Caco-2 (cell line): Measurements from ENCODE around the gene BUD13. TPM values are rescaled to one million over a fixed set of nuclear protein-coding genes. Genes with fewer than 3 reads are reported as not detected.

Experiments
- BruUV-seq: library from RNA; stranded (reverse); fragments of 400-500 nt; replicated peaks from 2 replicates; lab custom pipeline; 2021; lab: Mats Ljungman, UMichigan
- CTCF ChIA-PET: fragments of 300-600 bp; sonication (Branson Sonifier 250); formaldehyde crosslinking; loops from one replicate; lab custom pipeline; 2022; ENCODE audit warnings: antibody characterized with exemption; lab: Charles Lee
- POLR2A ChIA-PET: fragments of 300-600 bp; sonication (Branson Sonifier 250); formaldehyde crosslinking; loops from one replicate; lab custom pipeline; 2022; ENCODE audit warnings: antibody characterized with exemption; lab: Charles Lee
- DNase-seq, 2 experiments: peaks; one replicate each; pipeline versions ENCODE4 v3.0.0 to v3.0.0-alpha.2; 2020 to 2022
- H3K27me3 ChIP-seq: replicated peaks from 2 replicates; pipeline ENCODE4 v1.6.0; 2011; ENCODE audit warnings: low read length; ENCODE audit not compliant: control insufficient read depth, insufficient read depth
- H3K36me3 ChIP-seq: 2 replicates; pipeline ENCODE4 v1.5.1; 2011; ENCODE audit warnings: low read length; ENCODE audit not compliant: control insufficient read depth, insufficient read depth
- H3K4me1 ChIP-seq: fragments of 250-450 bp; sonication (Bioruptor Pico); 2 replicates; pipeline ENCODE4 v1.5.1; 2020; ENCODE audit warnings: mild to moderate bottlenecking
- H3K4me3 ChIP-seq: 2 replicates; pipeline ENCODE4 v1.5.1; 2011; ENCODE audit warnings: low read depth, mild to moderate bottlenecking, control low read depth, low read length
- H3K9me3 ChIP-seq: fragments of 250-450 bp; sonication (Bioruptor Pico); 2 replicates; pipeline ENCODE4 v1.5.1; 2020; ENCODE audit warnings: mild to moderate bottlenecking, moderate library complexity
- H3K27ac Mint-ChIP-seq: one replicate; pipeline ENCODE4 v1.8.0; 2022; ENCODE audit warnings: mixed read lengths; ENCODE audit not compliant: unreplicated experiment
- H3K27me3 Mint-ChIP-seq: one replicate; pipeline ENCODE4 v1.8.0; 2022; ENCODE audit warnings: mixed read lengths; ENCODE audit not compliant: insufficient read depth, unreplicated experiment
- H3K36me3 Mint-ChIP-seq: one replicate; pipeline ENCODE4 v1.8.0; 2022; ENCODE audit warnings: mild to moderate bottlenecking, mixed read lengths; ENCODE audit not compliant: insufficient read depth, unreplicated experiment
- H3K4me1 Mint-ChIP-seq: one replicate; pipeline ENCODE4 v1.8.0; 2022; ENCODE audit warnings: low read depth, mixed read lengths; ENCODE audit not compliant: unreplicated experiment
- H3K4me3 Mint-ChIP-seq: one replicate; pipeline ENCODE4 v1.8.0; 2022; ENCODE audit warnings: mild to moderate bottlenecking, moderate library complexity, mixed read lengths; ENCODE audit not compliant: unreplicated experiment
- H3K9me3 Mint-ChIP-seq: one replicate; pipeline ENCODE4 v1.8.0; 2022; ENCODE audit warnings: mixed read lengths; ENCODE audit not compliant: unreplicated experiment
- intact Hi-C: fragments of 100-400 bp; cut with micrococcal nuclease; formaldehyde crosslinking; loops from one replicate; pipeline ENCODE4 v1.10.0; 2022; ENCODE audit not compliant: unreplicated experiment
- total RNA-seq: library from RNA; stranded (reverse); gene quantifications from 2 replicates; pipeline ENCODE4 v1.2.3, GENCODE V29; 2022
- TF ChIP-seq, protein P1 (sequence below), 2 experiments: fragments of 200-600 bp in 1 of 2; IDR thresholded peaks; 1 replicate in 1 of 2; 2 replicates in 1 of 2; pipeline versions ENCODE4 v1.5.1 to v1.8.0; 2011 to 2022; ENCODE audit warnings: antibody characterized with exemption in 1 of 2, control low read depth in 1 of 2, inconsistent platforms in 1 of 2, low read depth in 1 of 2, low read length in 1 of 2, mild to moderate bottlenecking in 1 of 2, moderate library complexity in 1 of 2; ENCODE audit not compliant: insufficient read depth in 1 of 2, severe bottlenecking in 1 of 2, unreplicated experiment in 1 of 2

BUD13 gene
- total RNA-seq, 1 experiment from 2014 or later: 42.6 TPM

GRCh38 chr11:116813781-116814471, 41.1 kb upstream of the BUD13 start:
- no peaks in the 10 kb centered on the region for H3K36me3 ChIP-seq
- Mint-ChIP-seq H3K36me3 (peaks cover 9% of the 10 kb centered on the region), H3K9me3 (peaks cover 12% of the 10 kb centered on the region), H3K4me3 (no peak overlapping the region), H3K4me1 (peaks cover 51% of the 10 kb centered on the region), H3K27me3 (no peaks in the 10 kb centered on the region), H3K27ac (peak overlapping the region; percentile 71)
- peak; percentile 54 to 71 for DNase-seq
- intact Hi-C loops: no loop called here
- ChIA-PET CTCF (interaction anchor here (0.9 to 1.5 kb wide), 6 partner anchors 13 to 501 kb away, joined by 3 to 7 read pairs (median 4); partner anchors contain the start of genes BACE1, SIK3 and ZPR1), POLR2A (interaction anchor here (0.8 to 1.1 kb wide), 3 partner anchors 13 to 41 kb away, joined by 3 to 7 read pairs (median 4); partner anchors contain the start of genes BUD13 and ZPR1)
- peaks cover 60% of the 10 kb centered on the region for H3K4me1 ChIP-seq
- H3K27me3 ChIP-seq: no peaks in the 10 kb centered on the region
- H3K4me3 ChIP-seq: no peak overlapping the region
- TF ChIP-seq, protein P1, sequence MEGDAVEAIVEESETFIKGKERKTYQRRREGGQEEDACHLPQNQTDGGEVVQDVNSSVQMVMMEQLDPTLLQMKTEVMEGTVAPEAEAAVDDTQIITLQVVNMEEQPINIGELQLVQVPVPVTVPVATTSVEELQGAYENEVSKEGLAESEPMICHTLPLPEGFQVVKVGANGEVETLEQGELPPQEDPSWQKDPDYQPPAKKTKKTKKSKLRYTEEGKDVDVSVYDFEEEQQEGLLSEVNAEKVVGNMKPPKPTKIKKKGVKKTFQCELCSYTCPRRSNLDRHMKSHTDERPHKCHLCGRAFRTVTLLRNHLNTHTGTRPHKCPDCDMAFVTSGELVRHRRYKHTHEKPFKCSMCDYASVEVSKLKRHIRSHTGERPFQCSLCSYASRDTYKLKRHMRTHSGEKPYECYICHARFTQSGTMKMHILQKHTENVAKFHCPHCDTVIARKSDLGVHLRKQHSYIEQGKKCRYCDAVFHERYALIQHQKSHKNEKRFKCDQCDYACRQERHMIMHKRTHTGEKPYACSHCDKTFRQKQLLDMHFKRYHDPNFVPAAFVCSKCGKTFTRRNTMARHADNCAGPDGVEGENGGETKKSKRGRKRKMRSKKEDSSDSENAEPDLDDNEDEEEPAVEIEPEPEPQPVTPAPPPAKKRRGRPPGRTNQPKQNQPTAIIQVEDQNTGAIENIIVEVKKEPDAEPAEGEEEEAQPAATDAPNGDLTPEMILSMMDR (IDR thresholded peaks at IDR 0.05; ENCODE audit: insufficient read depth in 1 of 2, low read depth in 1 of 2, low read length in 1 of 2, severe bottlenecking in 1 of 2, unreplicated experiment in 1 of 2): no peak
- no TSS peak for BruUV-seq
- H3K9me3 ChIP-seq: no peaks in the 10 kb centered on the region; the same call in 1 of the 2 replicates

DNA sequence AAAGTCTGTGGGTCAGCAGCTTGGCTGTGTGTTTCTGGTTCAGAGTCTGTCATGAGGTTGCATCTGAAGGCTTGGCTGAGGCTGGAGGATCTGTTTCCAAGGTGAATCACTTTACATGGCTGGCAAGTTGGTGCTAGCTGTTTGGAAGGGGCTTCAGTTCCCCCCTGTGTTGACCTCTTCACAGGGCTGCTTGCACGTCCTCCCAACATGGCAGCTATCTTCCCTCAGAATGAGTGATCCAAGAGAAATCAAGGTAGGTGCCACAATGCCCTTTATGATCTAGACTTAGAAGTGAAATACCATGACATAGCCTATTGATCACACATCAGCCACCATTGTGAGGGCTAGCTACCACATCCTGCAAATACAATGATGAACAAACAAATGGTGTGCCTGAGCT, 40.4 kb upstream of the BUD13 start:
- Histone ChIP-seq H3K4me3 (no peak overlapping the region), H3K4me1 (peaks cover 65% of the 10 kb centered on the region), H3K9me3 (no peaks in the 10 kb centered on the region; the same call in 1 of the 2 replicates), H3K36me3 (no peaks in the 10 kb centered on the region), H3K27me3 (no peaks in the 10 kb centered on the region)
- BruUV-seq: no TSS peak
- ChIA-PET CTCF (interaction anchor here (0.9 to 1.5 kb wide), 6 partner anchors 14 to 502 kb away, joined by 3 to 7 read pairs (median 4); partner anchors contain the start of genes BACE1, SIK3 and ZPR1), POLR2A (interaction anchor here (0.8 to 1.1 kb wide), 3 partner anchors 14 to 40 kb away, joined by 3 to 7 read pairs (median 4); partner anchors contain the start of genes BUD13 and ZPR1)
- TF ChIP-seq, protein P1 (IDR thresholded peaks at IDR 0.05; ENCODE audit: insufficient read depth in 1 of 2, low read depth in 1 of 2, low read length in 1 of 2, severe bottlenecking in 1 of 2, unreplicated experiment in 1 of 2): no peak
- Mint-ChIP-seq H3K27me3 (no peaks in the 10 kb centered on the region), H3K9me3 (peaks cover 12% of the 10 kb centered on the region), H3K4me3 (no peak overlapping the region), H3K36me3 (peaks cover 17% of the 10 kb centered on the region), H3K4me1 (peaks cover 59% of the 10 kb centered on the region), H3K27ac (peak overlapping the region; percentile 71)
- intact Hi-C loops: no loop called here
- DNase-seq: no peak

DNA sequence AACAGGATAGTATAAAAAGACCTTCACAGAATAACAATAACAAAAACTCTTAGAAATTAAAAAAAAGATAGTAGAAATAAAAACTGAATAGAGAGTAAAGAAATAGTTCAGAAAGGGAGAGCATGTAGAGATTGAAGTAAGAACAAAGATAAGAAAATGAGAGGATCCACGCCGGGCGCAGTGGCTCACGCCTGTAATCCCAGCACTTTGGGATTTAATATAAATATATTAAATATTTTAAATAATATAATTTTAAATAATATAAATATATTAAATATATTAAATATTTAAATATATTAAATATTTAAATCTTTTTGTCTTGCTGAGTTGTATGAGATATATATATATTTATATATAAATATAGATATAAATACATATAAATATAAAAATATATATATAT, 39.3 kb upstream of the BUD13 start:
- CTCF ChIA-PET: no interaction called here
- BruUV-seq: no TSS peak

More for the DNA sequence above, 39.3 kb upstream of the BUD13 start:
- intact Hi-C loops: no loop called here
- TF ChIP-seq, protein P1 (IDR thresholded peaks at IDR 0.05; ENCODE audit: insufficient read depth in 1 of 2, low read depth in 1 of 2, low read length in 1 of 2, severe bottlenecking in 1 of 2, unreplicated experiment in 1 of 2): no peak
- H3K36me3 Mint-ChIP-seq: peaks cover 25% of the 10 kb centered on the region
- H3K27ac Mint-ChIP-seq: peak overlapping the region; percentile 49
- H3K9me3 Mint-ChIP-seq: peaks cover 12% of the 10 kb centered on the region
- Histone ChIP-seq H3K36me3 (no peaks in the 10 kb centered on the region), H3K27me3 (no peaks in the 10 kb centered on the region), H3K9me3 (no peaks in the 10 kb centered on the region; the same call in 1 of the 2 replicates), H3K4me3 (no peak overlapping the region), H3K4me1 (peaks cover 76% of the 10 kb centered on the region)
- POLR2A ChIA-PET: no interaction called here
- no peak for DNase-seq
- no peaks in the 10 kb centered on the region for H3K27me3 Mint-ChIP-seq
- no peak overlapping the region for H3K4me3 Mint-ChIP-seq
- H3K4me1 Mint-ChIP-seq: peaks cover 70% of the 10 kb centered on the region
